ENCODE data around the gene SMIM1. TPM values are rescaled to one million over a fixed set of nuclear protein-coding genes. Genes with fewer than 3 reads are reported as not detected.

SMIM1 gene
- total RNA-seq, 2 experiments from 2014 or later, result not detected

DNA sequence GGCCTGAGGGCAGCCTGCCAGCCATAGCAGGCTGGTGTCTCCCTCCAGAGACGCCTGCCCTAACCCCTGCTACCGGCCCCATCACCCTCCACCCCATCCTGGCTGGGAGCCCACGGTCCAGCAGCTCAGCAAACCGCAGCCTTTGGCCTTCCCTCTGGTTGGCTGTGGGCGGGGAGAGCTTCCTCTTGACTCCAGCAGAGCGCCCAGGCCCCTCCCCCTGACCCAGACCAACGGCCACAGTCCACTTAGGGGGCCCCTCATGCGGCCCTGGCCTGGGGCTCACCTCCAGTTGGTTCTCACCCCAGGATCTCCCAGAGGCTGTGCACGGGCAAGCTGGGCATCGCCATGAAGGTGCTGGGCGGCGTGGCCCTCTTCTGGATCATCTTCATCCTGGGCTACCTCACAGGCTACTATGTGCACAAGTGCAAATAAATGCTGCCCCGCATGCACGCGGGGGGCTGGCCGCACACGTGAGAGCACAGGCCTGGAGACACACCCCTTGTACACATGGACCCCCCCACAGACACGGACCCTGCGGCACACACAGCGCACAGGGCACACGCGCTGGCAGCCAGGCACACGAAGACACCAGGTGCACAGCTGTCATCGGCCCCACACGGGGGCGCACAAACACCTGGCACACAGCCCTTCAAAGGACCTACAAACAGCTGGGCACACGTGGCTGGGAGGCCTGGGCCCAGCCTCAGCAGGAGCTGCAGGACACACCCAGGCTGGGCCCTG is 3.1 kb downstream of the SMIM1 start:
- H3K9me3 Mint-ChIP-seq (ENCODE audit: insufficient read depth), result no peaks in the 10 kb centered on the region
- no peak overlapping the region for H3K4me3 Mint-ChIP-seq
- DNase-seq, result peak; percentile 62
- peaks cover 6% of the 10 kb centered on the region for H3K4me1 Mint-ChIP-seq (ENCODE audit: low read depth)
- ChIA-PET CTCF (interaction anchor here (0.5 to 2.7 kb wide), 9 partner anchors 8 to 138 kb away, joined by 3 to 13 read pairs (median 4); partner anchors contain the start of gene LRRC47), POLR2A (no interaction called here)
- H3K27me3 Mint-ChIP-seq (ENCODE audit: low read depth), result no peaks in the 10 kb centered on the region
- peaks cover 13% of the 10 kb centered on the region for H3K36me3 Mint-ChIP-seq (ENCODE audit: low read depth)
- H3K27ac Mint-ChIP-seq, result no peak overlapping the region
- ATAC-seq, result peak; percentile 25

DNA sequence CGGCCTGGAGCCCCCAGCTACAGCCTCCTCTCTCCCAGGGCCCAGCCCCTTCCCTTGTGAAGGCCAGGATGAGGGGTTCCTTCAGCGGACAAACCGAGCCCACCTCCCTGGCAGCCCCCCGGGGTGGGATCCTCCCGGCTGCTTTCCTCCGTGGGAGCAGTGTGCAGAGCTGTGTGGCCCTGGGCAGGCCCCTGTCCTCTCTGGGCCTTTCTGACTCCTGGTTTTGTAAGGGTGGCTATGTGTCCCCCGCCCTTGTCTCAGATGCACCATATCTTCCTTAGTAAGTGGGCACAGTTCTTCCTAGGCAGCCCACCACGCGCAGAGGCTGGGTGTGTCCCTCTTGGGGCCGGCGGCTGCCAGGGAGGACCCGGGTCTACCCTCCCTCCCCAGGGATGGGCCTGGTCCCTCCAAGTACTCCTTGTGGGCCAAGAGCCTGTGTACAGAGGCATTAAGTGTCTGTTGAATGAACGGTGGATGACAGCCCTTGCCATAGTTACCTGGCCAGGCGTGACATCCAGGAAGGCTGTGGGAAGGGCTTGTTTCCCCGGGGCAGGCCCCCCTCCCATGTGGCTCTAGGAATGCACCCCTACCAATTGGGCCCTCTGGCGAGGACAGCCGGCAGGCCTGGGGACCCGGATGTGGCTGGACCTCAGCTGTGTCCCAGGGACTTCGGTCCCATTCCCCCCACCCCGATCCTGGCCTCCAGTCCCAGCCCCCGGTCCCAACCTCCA is 3.8 kb downstream of the SMIM1 start:
- POLR2A ChIA-PET, result interaction anchor here (0.5 kb wide), 1 partner anchor 17 kb away, joined by 3 read pairs; no protein-coding TSS in a partner anchor
- no peaks in the 10 kb centered on the region for H3K27me3 Mint-ChIP-seq (ENCODE audit: low read depth)
- no peak for ATAC-seq
- no peaks in the 10 kb centered on the region for H3K9me3 Mint-ChIP-seq (ENCODE audit: insufficient read depth)
- peaks cover 6% of the 10 kb centered on the region for H3K4me1 Mint-ChIP-seq (ENCODE audit: low read depth)
- no peak overlapping the region for H3K27ac Mint-ChIP-seq
- no peak overlapping the region for H3K4me3 Mint-ChIP-seq
- H3K36me3 Mint-ChIP-seq (ENCODE audit: low read depth), result peaks cover 18% of the 10 kb centered on the region
- DNase-seq, result no peak
- CTCF ChIA-PET, result interaction anchor here (0.5 to 2.7 kb wide), 8 partner anchors 9 to 137 kb away, joined by 3 to 13 read pairs (median 4); partner anchors contain the start of gene LRRC47

DNA sequence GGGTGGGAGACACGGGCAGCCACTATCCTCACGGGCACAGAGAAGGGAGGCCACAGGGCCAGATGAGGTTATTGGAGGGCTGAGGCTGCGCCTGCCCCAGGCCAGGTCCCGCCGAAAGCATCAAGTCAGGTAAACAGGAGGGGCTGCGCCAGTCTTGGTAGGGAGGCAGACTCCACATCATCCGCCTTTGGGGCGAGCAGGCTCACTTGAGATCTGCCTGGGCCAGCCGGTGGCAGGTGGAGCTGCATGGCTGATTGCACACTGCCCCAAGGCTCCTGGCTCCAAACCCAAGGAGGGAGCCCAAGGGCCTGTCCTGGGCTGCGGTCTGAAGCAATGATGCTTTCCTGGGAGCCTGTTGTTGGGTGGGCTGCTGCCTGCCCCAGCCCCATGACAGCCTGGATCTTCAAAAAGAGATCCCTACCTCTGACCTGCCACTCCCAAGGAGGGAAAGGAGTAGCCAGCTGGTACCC is 4.6 kb downstream of the SMIM1 start:
- Mint-ChIP-seq H3K27ac (no peak overlapping the region), H3K9me3 (ENCODE audit: insufficient read depth) (no peaks in the 10 kb centered on the region), H3K4me3 (no peak overlapping the region), H3K27me3 (ENCODE audit: low read depth) (no peaks in the 10 kb centered on the region), H3K4me1 (ENCODE audit: low read depth) (no peaks in the 10 kb centered on the region), H3K36me3 (ENCODE audit: low read depth) (peaks cover 25% of the 10 kb centered on the region)
- DNase-seq (no peak), ATAC-seq (no peak)
- ChIA-PET CTCF (interaction anchor here (2.7 kb wide), 1 partner anchor 25 kb away, joined by 13 read pairs; no protein-coding TSS in a partner anchor), POLR2A (no interaction called here)

DNA sequence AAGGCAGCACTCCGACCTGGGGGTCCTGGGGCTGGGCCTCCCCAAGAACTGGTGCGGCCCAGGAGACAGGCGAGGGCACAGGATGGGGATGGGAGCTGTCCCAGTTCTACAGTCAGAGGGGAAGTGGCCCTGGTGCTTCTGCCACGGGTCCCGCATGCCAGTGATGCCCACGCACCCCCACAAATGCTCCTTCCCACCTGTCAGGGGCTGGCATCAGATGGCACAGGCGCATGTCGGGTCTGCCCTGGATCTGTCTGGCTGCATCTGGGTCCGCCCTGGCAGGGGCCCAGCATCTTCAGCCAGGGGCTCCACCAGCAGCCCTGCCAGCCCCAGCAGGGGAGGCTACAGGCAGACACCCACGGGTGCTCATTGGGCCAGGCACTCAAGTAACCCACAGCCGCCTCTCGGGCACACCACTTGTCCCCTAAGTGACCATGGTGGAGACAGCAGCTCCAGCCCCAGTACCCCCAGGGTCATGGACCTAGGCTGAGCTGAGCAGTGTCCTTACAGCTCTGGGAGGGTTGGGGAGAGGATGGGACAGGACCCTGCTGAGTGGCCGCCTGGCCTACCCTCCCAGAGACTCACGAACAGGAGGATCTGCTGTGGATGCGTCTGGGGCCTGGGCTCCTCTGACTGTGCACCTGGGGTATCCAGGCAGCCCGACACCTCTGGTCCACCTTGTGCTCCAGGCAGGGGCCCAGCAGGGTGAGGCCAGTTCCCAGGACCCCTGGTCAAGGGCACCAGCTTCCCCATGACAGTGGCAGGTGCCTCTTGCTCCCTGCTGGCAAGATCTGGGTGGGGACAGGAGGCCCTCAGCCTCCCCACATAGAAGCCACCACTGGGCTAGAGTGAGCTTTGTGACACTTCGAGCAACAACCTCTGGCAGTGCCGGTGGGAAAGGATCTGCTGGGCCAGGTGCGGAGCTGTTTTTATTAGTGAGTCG is 5.4 kb downstream of the SMIM1 start:
- no peak overlapping the region for H3K4me3 Mint-ChIP-seq
- H3K27me3 Mint-ChIP-seq (ENCODE audit: low read depth), result no peaks in the 10 kb centered on the region
- ChIA-PET POLR2A (no interaction called here), CTCF (interaction anchor here (1.1 to 2.7 kb wide), 2 partner anchors 23 to 24 kb away, joined by 5 to 13 read pairs; no protein-coding TSS in a partner anchor)
- peaks cover 31% of the 10 kb centered on the region for H3K36me3 Mint-ChIP-seq (ENCODE audit: low read depth)
- no peak for ATAC-seq
- H3K9me3 Mint-ChIP-seq (ENCODE audit: insufficient read depth), result no peaks in the 10 kb centered on the region
- no peak overlapping the region for H3K27ac Mint-ChIP-seq
- DNase-seq, result no peak
- H3K4me1 Mint-ChIP-seq (ENCODE audit: low read depth), result no peaks in the 10 kb centered on the region

DNA sequence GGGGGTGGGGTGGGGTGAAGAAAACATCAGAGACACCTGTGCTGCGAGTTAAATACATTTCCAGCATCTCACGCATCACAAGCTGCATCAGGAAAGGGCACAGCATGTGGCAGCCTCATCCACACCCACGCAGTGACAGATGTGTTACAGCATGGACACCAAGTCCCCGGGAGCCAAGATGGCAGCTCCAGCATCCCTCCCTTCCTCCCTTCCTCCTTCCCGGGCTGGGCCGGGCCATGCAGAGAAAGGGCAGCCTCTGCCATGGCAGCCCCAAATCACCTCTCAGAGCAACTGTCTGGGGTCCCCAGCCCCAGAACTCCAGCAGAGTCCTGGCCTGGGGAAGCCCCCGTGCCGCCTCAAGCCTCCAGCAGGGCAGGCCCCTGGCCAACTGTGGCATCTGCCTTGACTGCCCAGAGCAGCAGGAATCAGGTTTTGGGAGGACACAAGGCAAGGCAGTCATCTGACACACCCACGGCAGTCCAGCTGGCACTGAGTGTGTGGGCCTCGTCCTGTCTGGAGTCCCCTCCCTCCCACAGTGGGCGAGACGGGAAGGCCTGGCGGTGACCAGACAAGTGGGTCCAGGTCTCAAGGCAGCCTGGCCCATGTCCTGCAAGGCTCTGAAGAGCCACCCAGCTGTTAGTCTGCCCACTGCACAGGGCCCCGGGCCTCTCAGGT is 6.2 kb downstream of the SMIM1 start:
- CTCF ChIA-PET, result interaction anchor here (1.1 kb wide), 1 partner anchor 23 kb away, joined by 5 read pairs; no protein-coding TSS in a partner anchor

DNA sequence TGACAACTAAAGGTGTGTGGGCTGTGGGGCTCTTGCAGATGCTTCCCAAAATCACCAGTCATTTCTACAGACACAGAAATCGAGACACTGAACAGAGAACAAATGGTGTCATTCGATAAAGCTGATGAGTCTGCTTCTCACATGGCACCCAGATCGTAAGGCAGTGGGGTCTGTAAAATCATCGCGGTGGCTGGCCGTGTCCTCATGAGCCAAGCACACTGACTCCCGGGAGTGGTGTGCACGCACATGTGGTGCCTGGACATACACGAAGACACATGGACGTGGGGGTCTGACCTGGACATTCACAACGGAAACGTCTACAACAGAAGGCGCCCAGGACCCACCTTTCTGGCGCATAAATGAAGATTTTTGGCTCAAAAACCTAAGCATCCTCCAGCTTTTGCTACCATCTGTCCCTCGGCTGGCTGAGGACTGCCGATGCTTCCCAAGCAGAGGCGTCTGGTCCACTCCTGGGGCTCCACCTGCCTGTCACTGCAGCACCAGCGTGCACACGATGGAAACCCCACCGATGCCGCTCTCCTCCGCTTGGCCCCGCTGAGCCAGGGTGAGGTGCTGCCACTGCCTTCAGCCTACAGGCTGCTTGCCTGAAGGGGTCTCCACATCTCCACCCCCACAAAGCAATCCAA is 6.8 kb downstream of the SMIM1 start:
- peaks cover 39% of the 10 kb centered on the region for H3K36me3 Mint-ChIP-seq (ENCODE audit: low read depth)
- no peaks in the 10 kb centered on the region for H3K9me3 Mint-ChIP-seq (ENCODE audit: insufficient read depth)
- CTCF ChIA-PET, result interaction anchor here (0.7 kb wide), 1 partner anchor 33 kb away, joined by 3 read pairs; no protein-coding TSS in a partner anchor
- no peak overlapping the region for H3K4me3 Mint-ChIP-seq
- H3K27me3 Mint-ChIP-seq (ENCODE audit: low read depth), result no peaks in the 10 kb centered on the region
- ATAC-seq (no peak), DNase-seq (no peak)
- no peak overlapping the region for H3K27ac Mint-ChIP-seq
- no peaks in the 10 kb centered on the region for H3K4me1 Mint-ChIP-seq (ENCODE audit: low read depth)
- POLR2A ChIA-PET, result no interaction called here

More for the DNA sequence above, 6.2 kb downstream of the SMIM1 start:
- H3K27me3 Mint-ChIP-seq (ENCODE audit: low read depth), result no peaks in the 10 kb centered on the region
- ATAC-seq, result no peak
- DNase-seq, result no peak
- H3K4me1 Mint-ChIP-seq (ENCODE audit: low read depth), result no peaks in the 10 kb centered on the region
- H3K4me3 Mint-ChIP-seq, result no peak overlapping the region
- H3K27ac Mint-ChIP-seq, result no peak overlapping the region
- H3K9me3 Mint-ChIP-seq (ENCODE audit: insufficient read depth), result no peaks in the 10 kb centered on the region
- peaks cover 33% of the 10 kb centered on the region for H3K36me3 Mint-ChIP-seq (ENCODE audit: low read depth)
- POLR2A ChIA-PET, result no interaction called here

DNA sequence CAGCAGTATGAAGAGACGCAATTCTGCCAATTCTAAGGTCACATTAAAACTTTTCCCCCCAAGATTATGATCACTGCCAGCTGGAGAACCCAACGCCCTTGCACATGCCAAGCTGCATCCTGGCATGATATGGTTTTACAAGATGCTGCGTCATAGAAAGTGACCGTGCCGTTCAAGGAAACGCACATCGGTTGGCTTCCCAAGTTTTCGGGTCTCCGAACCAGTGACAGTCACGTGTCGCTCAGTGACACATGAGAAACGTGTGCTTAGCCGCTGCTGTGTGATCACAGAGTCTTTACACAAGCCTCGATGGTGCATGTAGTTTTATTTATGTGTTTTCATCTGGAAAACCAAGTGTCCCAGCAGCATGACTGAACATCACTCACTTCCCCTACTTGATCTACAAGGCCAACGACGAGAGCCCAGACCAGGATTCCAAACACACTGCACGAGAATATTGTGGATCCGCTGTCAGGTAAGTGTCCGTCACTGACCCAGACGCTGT is 7.4 kb downstream of the SMIM1 start:
- H3K27ac Mint-ChIP-seq, result no peak overlapping the region
- no peaks in the 10 kb centered on the region for H3K27me3 Mint-ChIP-seq (ENCODE audit: low read depth)
- ChIA-PET POLR2A (no interaction called here), CTCF (interaction anchor here (0.7 kb wide), 1 partner anchor 32 kb away, joined by 3 read pairs; no protein-coding TSS in a partner anchor)
- H3K9me3 Mint-ChIP-seq (ENCODE audit: insufficient read depth), result no peaks in the 10 kb centered on the region
- H3K4me1 Mint-ChIP-seq (ENCODE audit: low read depth), result no peaks in the 10 kb centered on the region
- H3K36me3 Mint-ChIP-seq (ENCODE audit: low read depth), result peaks cover 41% of the 10 kb centered on the region
- H3K4me3 Mint-ChIP-seq, result no peak overlapping the region
- DNase-seq, result no peak
- no peak for ATAC-seq

DNA sequence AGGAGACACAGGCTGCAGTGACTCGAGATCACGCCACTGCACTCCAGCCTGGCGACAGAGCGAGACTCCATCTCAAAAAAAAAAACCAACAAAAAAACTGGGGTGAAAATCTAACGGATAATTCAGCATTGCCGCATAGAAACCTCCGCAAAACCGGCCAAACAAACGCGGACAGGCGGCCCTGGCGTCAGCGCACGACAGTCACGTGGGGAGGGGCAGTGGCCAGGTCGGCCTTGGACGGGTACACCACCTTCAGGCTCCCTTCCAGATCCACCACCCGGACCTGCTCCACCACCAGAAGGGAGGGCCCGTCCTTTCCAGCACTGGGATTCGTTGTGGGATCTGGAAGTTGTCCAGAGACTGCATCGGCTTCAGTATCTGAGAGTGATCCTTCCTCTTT is 8.4 kb downstream of the SMIM1 start:
- no peaks in the 10 kb centered on the region for H3K27me3 Mint-ChIP-seq (ENCODE audit: low read depth)
- no peak overlapping the region for H3K4me3 Mint-ChIP-seq
- H3K27ac Mint-ChIP-seq, result no peak overlapping the region
- H3K4me1 Mint-ChIP-seq (ENCODE audit: low read depth), result no peaks in the 10 kb centered on the region
- no peaks in the 10 kb centered on the region for H3K9me3 Mint-ChIP-seq (ENCODE audit: insufficient read depth)
- ChIA-PET POLR2A (no interaction called here), CTCF (no interaction called here)
- ATAC-seq (no peak), DNase-seq (no peak)
- H3K36me3 Mint-ChIP-seq (ENCODE audit: low read depth), result peaks cover 47% of the 10 kb centered on the region

DNA sequence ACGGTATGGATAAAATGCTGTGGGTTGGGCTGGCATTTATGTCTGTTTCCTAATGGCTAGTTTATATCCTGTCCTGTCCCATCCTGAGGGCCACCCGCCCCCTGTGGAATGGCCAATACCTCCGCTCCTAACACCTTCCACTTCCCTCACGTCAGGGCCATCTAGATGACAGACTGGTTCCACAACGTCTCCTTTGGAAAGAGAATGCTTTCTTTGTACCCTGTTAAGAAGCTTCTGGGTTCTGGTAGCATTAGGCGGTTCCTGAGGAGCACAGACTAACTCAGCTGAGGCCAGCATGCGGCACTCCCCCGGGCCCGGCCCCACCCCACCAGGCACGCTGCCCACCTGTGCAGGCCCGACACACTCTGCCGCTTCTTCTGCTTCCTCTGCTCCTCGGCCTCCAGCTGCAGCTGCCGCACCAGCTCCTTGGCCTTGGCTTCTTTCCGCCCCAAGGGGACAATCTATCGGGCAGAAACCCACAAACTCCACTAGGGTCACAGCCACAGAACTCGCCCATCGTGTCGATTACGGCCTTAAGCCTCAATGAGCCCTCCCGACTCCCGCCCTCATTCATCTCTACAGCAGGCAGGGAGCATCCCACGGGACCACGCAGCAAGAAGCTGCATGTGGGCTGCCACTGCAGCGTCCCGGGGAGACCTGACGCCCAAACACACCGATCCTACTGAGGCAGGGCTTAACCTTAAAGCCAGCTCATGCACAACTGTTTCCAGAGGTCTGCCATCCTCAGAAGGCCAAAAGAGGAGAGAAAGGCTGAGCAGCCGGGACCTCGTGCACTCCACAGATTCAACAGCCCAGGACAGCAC is 11.3 kb downstream of the SMIM1 start:
- CTCF ChIA-PET, result interaction anchor here (1.1 kb wide), 1 partner anchor 12 kb away, joined by 3 read pairs; the partner anchor contains the start of gene LRRC47
- H3K4me3 Mint-ChIP-seq, result no peak overlapping the region

DNA sequence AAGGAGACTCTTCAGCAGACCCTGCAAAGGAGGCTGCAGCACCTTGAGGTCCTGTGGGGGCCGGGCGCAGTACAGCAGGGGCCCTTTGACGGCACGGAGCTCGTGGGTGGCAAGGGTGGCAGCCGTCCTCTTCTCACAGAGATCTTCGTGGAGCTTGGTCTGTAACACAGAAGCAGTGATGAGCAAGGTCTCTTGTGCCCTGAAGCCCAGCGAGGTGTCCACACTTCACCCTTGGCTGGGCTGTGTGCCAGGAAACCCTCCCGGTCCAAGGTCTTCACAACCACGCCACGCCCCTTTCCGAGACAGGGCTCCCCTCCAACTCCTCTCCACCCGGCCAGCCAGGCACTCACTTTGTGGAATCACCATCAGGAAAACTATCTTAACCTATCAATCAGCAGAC is 12.5 kb downstream of the SMIM1 start:
- Mint-ChIP-seq H3K36me3 (ENCODE audit: low read depth) (peaks cover 46% of the 10 kb centered on the region), H3K9me3 (ENCODE audit: insufficient read depth) (no peaks in the 10 kb centered on the region), H3K27ac (no peak overlapping the region), H3K4me1 (ENCODE audit: low read depth) (peaks cover 21% of the 10 kb centered on the region), H3K4me3 (no peak overlapping the region), H3K27me3 (ENCODE audit: low read depth) (no peaks in the 10 kb centered on the region)
- CTCF ChIA-PET, result interaction anchor here (1.4 kb wide), 1 partner anchor 11 kb away, joined by 7 read pairs; the partner anchor contains the start of gene LRRC47
- POLR2A ChIA-PET, result interaction anchor here (0.7 kb wide), 1 partner anchor 33 kb away, joined by 3 read pairs; the partner anchor contains the start of gene CCDC27
- ATAC-seq (no peak), DNase-seq (no peak)

More for the DNA sequence above, 11.3 kb downstream of the SMIM1 start:
- H3K27me3 Mint-ChIP-seq (ENCODE audit: low read depth), result no peaks in the 10 kb centered on the region
- ATAC-seq (no peak), DNase-seq (no peak)
- peaks cover 54% of the 10 kb centered on the region for H3K36me3 Mint-ChIP-seq (ENCODE audit: low read depth)
- POLR2A ChIA-PET, result interaction anchor here (0.7 to 1.7 kb wide), 2 partner anchors 10 to 31 kb away, joined by 3 to 5 read pairs; partner anchors contain the start of gene CCDC27
- H3K9me3 Mint-ChIP-seq (ENCODE audit: insufficient read depth), result no peaks in the 10 kb centered on the region
- peaks cover 13% of the 10 kb centered on the region for H3K4me1 Mint-ChIP-seq (ENCODE audit: low read depth)
- H3K27ac Mint-ChIP-seq, result no peak overlapping the region

Measured in activated CD8-positive, alpha-beta T cell treated with anti-CD3 and anti-CD28 coated beads, Interleukin-2, amount 10 ng/mL, durations not matched to agents 7 days and 5 days (primary cell).